Esophagus (tissue), 2 donors: ENCODE results near the gene PMEPA1. TPM values are rescaled to one million over a fixed set of nuclear protein-coding genes. Genes with fewer than 3 reads are reported as not detected.

Source experiments
- H3K27ac ChIP-seq, 2 donors: one replicate each; pipeline ENCODE4 v1.5.1; 2013; ENCODE audit warnings: low read depth in 2 of 2, mild to moderate bottlenecking in 2 of 2, inconsistent platforms in 1 of 2, low read length in 1 of 2, moderate library complexity in 1 of 2
- H3K27me3 ChIP-seq, 2 donors: one replicate each; pipeline ENCODE4 v1.6.1; 2013; ENCODE audit warnings: low read length in 2 of 2, control low read depth in 1 of 2, mild to moderate bottlenecking in 1 of 2; ENCODE audit not compliant: insufficient read depth in 2 of 2, control insufficient read depth in 1 of 2
- H3K36me3 ChIP-seq, 2 donors: one replicate each; pipeline ENCODE4 v1.6.1; 2013; ENCODE audit warnings: low read length in 1 of 2; ENCODE audit not compliant: control insufficient read depth in 2 of 2, insufficient read depth in 2 of 2
- H3K4me1 ChIP-seq, 2 donors: one replicate each; pipeline ENCODE4 v1.6.1; 2013; ENCODE audit warnings: low read length in 1 of 2; ENCODE audit not compliant: control insufficient read depth in 2 of 2, insufficient read depth in 2 of 2
- H3K4me3 ChIP-seq, 2 donors: one replicate each; pipeline ENCODE4 v1.5.1; 2013; ENCODE audit warnings: low read length in 2 of 2, mild to moderate bottlenecking in 2 of 2, low read depth in 1 of 2, moderate library complexity in 1 of 2
- H3K9me3 ChIP-seq, 2 donors: one replicate each; pipeline ENCODE4 v1.6.1; 2013; ENCODE audit warnings: mild to moderate bottlenecking in 2 of 2, low read depth in 1 of 2, low read length in 1 of 2, moderate library complexity in 1 of 2; ENCODE audit not compliant: control insufficient read depth in 2 of 2, insufficient read depth in 1 of 2
- WGBS, 2 donors: extraction: QIAGEN DNeasy Blood & Tissue Kit; methylation state at CpG; one replicate each; pipeline ENCODE4 v1.1.7; 2013; 5-methylcytosine and 5-hydroxymethylcytosine counted together
- polyA plus RNA-seq, 2 donors: library from polyadenylated mRNA; stranded (reverse); fragments of 200-250 nt; gene quantifications; one replicate each; pipeline ENCODE4 v1.2.3, GENCODE V29; 2013
- donor health status: healthy with polysubstance abuse.
- donor health status: Bipolar disorder and iron deficiency.

PMEPA1 gene
- polyA plus RNA-seq, 2 donors: 2.8 to 2.9 TPM

DNA sequence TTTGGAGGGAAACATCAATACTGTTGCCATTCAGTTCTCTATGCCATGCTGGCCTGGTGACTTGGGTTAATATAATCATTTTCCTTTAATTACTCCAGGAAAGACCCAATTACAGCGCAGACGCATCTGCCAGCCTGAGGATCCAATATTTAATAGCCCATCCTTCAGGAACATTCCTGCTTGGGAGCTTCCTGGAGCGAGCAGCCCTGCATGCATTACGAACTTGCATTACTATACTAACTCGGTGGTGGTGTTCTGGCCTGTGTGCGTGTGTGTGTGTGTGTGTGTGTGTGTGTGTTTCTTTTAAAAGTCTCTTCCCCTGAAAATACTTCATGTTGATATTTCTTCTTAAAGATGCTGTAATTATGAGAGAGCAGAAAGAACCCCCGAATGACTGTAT, 26.5 kb downstream of the PMEPA1 start:
- no peaks in the 10 kb centered on the region for H3K27me3 ChIP-seq
- no peak overlapping the region for H3K4me3 ChIP-seq
- H3K36me3 ChIP-seq: no peaks in the 10 kb centered on the region
- WGBS, 2 donors: 56 to 61% methylated on average over 7 of the region's 7 CpGs
- H3K27ac ChIP-seq: peak overlapping the region in 1 of 2 donors; percentile 29
- peaks cover 3% of the 10 kb centered on the region in 2 donors for H3K4me1 ChIP-seq
- no peaks in the 10 kb centered on the region for H3K9me3 ChIP-seq

DNA sequence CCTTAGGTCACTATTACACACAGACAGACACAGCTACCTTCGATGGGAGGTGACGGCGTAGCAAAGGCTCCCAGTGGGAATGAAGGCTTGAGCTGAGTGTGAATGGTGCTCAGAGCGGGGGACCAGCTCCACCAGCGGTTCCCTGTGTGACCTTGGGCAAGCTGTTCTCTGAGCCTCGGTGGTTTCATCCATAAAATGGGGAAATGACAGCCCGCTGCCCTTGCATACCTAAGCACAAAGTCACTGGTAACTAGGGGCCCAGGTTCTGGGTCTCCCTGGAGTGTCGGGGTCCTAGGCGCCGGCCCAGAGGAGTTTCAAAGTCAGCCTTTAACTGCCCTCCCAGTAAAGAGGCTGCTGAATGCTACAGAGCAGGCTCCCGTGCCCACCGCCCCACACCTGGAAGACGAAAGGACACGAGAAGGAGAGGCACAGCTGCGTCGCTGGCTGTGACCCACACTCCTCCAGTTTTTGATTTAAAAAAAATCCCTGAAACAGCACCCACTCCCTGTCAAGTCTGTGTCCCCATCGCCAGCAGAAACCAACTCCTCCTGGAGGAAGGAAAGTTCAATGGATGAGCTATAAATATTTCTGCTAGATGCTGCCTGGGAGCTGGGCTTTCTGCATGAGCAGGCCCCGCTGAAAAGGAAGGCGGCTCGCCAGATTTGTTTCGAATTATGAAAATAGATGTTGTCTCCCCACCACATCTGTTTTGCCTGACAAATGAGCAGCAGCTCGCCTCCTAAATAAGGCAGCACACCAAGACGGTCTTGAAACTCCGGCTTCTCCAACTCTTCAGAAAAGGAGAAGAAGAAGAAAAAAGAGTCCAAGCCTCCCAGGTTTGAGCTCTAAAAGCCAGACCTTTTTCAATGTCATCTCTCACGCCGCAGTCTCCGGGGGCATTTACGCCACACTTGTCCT, 27.4 kb downstream of the PMEPA1 start:
- Histone ChIP-seq H3K4me1 (peaks cover 3% of the 10 kb centered on the region in 2 donors), H3K27me3 (no peaks in the 10 kb centered on the region), H3K4me3 (no peak overlapping the region), H3K27ac (peak overlapping the region; percentile 29 to 57), H3K9me3 (no peaks in the 10 kb centered on the region), H3K36me3 (no peaks in the 10 kb centered on the region)
- WGBS, 2 donors: 81 to 82% methylated on average over 28 of the region's 28 CpGs

DNA sequence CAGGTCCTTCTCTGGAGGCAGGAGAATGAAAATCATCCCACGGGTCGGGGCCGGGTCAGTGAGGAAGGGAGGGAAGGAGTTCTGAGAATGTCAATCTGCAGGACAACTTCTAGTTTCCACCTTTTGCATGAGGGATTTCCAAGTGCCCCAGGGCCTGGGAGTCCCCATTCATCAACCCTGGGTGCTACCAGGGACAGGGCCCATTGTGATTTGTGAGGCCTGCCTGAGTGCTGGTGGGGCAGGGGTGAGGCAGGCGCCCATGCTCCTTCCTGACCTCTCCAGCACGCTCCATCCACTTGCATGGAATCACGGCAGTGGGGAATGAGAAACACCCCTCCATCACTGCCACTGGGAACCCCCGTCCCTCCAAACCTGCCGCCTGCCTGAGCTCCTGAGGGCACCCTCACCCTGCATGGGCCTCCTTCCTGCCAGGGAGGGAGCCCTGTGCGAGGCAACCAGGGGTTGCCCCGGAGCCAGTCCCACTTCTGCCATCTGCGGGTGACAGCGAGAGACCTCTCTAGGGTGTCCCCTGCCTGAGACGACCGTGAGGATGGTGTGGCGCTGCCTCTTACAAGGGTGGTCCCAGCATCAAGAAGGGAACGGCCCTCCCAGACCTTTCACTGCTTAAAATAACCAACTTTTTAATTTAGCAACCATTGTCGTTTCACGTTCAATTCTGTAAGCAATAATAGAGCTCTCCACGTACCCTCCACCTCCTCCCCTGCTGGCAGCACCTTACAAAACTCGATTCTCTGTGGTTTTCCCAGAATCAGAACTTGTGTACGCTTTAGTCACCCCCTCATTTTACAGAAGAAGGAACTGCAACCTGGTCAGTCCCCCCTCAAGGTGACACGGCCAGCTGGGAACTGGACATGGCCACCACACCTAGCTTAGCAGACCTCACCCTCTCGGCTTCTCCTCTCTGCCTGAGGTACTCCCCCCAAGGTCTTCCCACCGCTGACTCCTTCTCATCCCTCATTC, 28.6 kb downstream of the PMEPA1 start:
- 78 to 79% methylated on average over 24 of the region's 24 CpGs for WGBS, 2 donors

DNA sequence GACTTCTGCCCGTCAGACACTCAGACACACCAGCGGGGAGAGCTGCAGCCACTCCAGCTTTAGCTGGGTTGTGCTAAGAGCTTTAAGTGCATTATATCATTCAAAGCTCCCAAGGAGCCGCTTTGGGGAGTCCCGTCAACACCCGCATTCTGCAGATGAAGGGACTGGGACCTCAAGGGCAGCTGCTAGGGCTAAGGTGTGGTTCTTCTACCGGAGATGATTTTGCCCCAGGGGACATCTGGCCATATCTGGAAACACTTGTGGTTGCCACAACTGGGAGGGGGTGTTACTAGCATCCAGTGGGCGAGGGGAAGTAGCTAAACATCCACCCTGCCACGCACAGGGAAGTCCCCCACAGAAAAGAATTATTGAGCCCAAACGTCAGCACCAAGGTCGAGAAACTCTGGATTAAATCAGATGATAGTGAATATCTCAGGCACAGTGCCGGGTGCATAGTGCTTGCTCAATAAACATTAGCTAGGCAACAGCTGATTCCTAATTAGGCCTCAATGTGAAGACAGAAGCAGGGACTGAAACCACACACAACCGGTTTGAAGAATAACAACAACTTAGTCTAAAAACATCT, 29.6 kb downstream of the PMEPA1 start:
- H3K27ac ChIP-seq: no peak overlapping the region
- no peaks in the 10 kb centered on the region for H3K36me3 ChIP-seq
- H3K4me3 ChIP-seq: no peak overlapping the region
- no peaks in the 10 kb centered on the region for H3K9me3 ChIP-seq
- WGBS, 2 donors: 66 to 70% methylated on average over 12 of the region's 12 CpGs
- H3K4me1 ChIP-seq: peaks cover 0 to 3% of the 10 kb centered on the region in 2 donors
- no peaks in the 10 kb centered on the region for H3K27me3 ChIP-seq

More for the DNA sequence above, 28.6 kb downstream of the PMEPA1 start:
- H3K36me3 ChIP-seq: no peaks in the 10 kb centered on the region
- peaks cover 0 to 3% of the 10 kb centered on the region in 2 donors for H3K4me1 ChIP-seq
- no peak overlapping the region for H3K27ac ChIP-seq
- no peak overlapping the region for H3K4me3 ChIP-seq
- no peaks in the 10 kb centered on the region for H3K27me3 ChIP-seq
- no peaks in the 10 kb centered on the region for H3K9me3 ChIP-seq

DNA sequence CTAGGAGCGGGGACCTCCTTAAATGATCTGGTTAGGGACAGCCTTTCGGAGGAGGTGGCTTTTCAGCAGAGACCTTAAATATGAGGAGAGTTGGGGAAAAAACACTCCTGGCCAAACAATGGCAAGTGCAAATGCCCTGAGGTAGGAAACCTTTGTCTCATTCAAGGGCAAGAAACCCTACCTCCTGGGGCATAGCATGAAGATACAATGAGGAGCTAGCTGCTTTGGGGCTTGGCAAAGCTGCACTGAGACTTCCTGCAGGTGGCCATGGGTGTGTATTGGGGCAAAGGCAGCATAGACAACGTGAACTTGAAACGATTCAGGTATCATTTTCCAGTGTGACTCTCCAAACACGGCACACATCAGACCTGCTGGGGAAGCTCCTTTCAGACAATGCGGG, 30.7 kb downstream of the PMEPA1 start:
- Histone ChIP-seq H3K9me3 (no peaks in the 10 kb centered on the region), H3K27ac (no peak overlapping the region), H3K4me3 (no peak overlapping the region), H3K4me1 (peaks cover 0 to 3% of the 10 kb centered on the region in 2 donors), H3K36me3 (no peaks in the 10 kb centered on the region), H3K27me3 (no peaks in the 10 kb centered on the region)
- 85 to 87% methylated on average over 6 of the region's 6 CpGs for WGBS, 2 donors

DNA sequence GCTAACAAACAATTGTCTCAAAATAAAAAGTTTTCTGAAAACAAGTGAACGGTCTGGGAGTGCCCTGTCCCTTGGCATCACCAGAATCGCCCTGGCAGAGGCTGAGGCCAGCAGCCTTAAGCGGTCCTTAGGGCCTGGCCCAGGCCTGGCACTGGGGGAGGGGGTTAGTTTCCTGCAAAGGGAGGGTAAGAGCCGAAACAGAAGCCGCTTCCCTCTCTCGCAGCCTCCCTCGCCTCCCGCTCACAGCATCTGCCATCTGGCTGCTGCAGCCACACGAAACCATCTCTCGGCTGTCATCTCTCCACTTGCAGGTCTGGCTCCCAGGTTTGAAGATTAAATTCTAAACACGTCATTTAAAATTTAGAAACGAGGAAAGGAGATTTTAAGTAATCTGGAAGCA, 31.5 kb downstream of the PMEPA1 start:
- WGBS, 2 donors: 73 to 79% methylated on average over 12 of the region's 12 CpGs
- Histone ChIP-seq H3K36me3 (no peaks in the 10 kb centered on the region), H3K9me3 (no peaks in the 10 kb centered on the region), H3K27ac (no peak overlapping the region), H3K27me3 (no peaks in the 10 kb centered on the region), H3K4me1 (peaks cover 0 to 3% of the 10 kb centered on the region in 2 donors), H3K4me3 (no peak overlapping the region)

DNA sequence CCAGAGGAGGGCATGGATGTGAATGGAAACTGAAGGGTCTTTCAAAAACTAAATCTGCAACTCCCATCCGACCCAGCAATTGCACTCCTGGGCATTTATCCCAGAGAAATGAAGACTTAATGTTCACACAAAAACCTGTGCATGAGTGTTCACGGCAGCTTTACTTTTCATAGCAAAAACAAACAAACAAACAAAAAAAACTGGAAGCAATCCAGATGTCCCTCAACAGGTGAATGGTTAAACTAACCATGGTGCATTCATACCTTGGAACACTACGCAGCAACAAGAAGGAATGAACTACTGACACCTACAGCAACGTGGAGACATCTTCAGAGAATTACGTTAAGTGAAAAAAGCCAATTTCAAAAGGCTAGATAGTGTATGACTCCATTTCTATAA, 32.2 kb downstream of the PMEPA1 start:
- no peaks in the 10 kb centered on the region for H3K9me3 ChIP-seq
- peaks cover 0 to 3% of the 10 kb centered on the region in 2 donors for H3K4me1 ChIP-seq
- no peaks in the 10 kb centered on the region for H3K36me3 ChIP-seq
- no peaks in the 10 kb centered on the region for H3K27me3 ChIP-seq
- 81 to 83% methylated on average over 5 of the region's 5 CpGs for WGBS, 2 donors
- no peak overlapping the region for H3K4me3 ChIP-seq
- H3K27ac ChIP-seq: no peak overlapping the region

DNA sequence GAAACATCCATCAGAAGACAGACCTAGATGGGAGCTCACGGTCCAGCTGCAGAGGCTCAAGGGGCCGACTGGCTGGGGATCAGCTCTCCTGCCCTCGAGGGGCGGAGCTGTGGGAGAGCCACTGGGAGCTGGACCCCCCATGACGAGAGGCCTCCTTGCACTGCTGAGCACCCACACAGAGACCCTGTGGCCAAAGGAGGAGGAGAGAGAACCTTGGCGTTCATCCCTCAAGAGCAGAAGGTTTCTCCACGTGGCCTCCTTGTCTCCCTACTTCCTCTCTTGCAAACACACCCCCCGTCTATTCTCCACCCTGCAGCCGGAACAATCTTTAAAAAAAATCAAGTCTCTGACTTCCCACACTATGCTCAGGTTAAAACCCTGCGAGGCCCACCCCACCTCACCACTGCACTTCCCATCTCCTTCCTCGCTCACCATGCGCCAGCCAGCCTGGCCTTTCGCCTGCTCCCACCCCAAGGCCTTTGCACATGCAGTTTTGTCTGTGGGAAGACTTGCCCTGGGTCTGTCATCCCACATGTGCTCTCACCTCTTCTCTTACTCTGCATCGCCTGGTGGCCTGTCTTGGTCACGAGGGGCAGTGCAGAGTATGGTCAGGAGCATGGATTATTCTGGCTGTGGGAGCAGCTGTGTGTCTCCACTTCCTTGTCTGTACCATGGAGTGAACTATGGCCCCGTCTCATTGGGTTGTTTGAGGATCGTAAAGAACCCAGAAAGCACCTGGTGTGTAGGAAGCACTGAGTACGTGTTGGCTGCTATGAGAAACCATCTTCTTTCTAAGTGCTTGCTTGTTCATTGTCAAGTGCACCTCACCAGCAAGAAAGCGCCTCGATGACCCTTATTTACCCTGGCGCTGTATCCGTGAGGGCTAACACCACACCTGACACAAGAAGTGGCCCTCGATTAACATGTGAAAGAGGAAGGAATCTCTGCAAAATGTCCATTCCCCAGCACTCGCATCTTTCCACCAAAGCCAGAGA, 32.9 kb downstream of the PMEPA1 start:
- H3K4me1 ChIP-seq: peaks cover 0 to 3% of the 10 kb centered on the region in 2 donors
- no peak overlapping the region for H3K27ac ChIP-seq
- 71 to 81% methylated on average over 24 of the region's 24 CpGs for WGBS, 2 donors
- no peak overlapping the region for H3K4me3 ChIP-seq
- H3K27me3 ChIP-seq: no peaks in the 10 kb centered on the region
- no peaks in the 10 kb centered on the region for H3K9me3 ChIP-seq
- H3K36me3 ChIP-seq: no peaks in the 10 kb centered on the region
